Measurements from ENCODE around the gene NOL4L. TPM values are rescaled to one million over a fixed set of nuclear protein-coding genes. Genes with fewer than 3 reads are reported as not detected.

The NOL4L gene
- total RNA-seq, 2 experiments from 2014 or later = 53.1 to 55.6 TPM

DNA sequence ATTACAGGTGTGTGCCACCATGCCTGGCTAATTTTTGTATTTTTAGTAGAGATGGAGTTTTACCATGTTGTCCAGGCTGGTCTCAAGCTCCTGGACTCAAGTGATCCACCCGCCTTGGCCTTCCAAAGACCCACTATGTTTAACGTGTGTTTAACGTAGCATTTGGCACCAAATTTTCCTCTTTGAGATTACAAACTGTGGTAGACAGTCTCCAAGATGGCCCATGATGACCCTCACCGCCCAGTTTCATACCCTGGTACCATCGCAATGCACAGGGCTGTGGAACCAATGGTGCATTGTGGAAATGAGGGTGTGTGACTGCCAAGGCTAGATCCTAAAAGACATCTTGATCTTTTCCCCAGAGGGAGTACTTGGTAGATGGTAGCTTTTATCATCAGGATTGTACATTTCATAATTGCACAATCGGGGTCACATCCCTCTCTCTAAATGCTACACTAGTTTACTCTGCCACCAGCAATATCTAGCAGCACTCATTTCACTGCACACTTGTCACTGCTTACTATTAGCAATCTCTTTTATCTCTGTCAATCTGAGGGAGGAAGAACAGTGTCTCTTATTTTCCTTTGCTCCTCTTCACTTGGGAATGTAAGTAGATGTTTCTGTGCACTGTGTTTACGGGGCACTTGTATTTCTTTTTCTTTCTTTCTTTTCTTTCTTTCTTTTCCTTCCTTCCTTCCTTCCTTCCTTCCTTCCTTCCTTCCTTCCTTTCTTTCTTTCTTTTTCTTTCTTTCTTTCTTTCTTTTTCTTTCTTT lies 96.9 kb downstream of the NOL4L start:
- H3K4me1 Mint-ChIP-seq (ENCODE audit: low read depth) = peaks cover 61% of the 10 kb centered on the region
- no peaks in the 10 kb centered on the region for H3K27me3 Mint-ChIP-seq
- Histone ChIP-seq H3K9me3 (ENCODE audit: control insufficient read depth in 1 of 2, insufficient read depth in 1 of 2, low read length in 2 of 2) (no peaks in the 10 kb centered on the region), H3K27ac (ENCODE audit: low read depth in 1 of 2, low read length in 2 of 2) (no peak overlapping the region), H3K4me1 (ENCODE audit: insufficient read depth, low read length) (peaks cover 35% of the 10 kb centered on the region), H3K27me3 (ENCODE audit: control insufficient read depth in 1 of 2, insufficient read depth in 2 of 2, low read length in 2 of 2) (no peaks in the 10 kb centered on the region), H3K4me3 (ENCODE audit: low read length) (no peak overlapping the region), H3K36me3 (ENCODE audit: insufficient read depth, low read length) (peaks cover 25% of the 10 kb centered on the region)
- peaks cover 62% of the 10 kb centered on the region for H3K36me3 Mint-ChIP-seq (ENCODE audit: low read depth)
- TF ChIP-seq, protein P1, sequence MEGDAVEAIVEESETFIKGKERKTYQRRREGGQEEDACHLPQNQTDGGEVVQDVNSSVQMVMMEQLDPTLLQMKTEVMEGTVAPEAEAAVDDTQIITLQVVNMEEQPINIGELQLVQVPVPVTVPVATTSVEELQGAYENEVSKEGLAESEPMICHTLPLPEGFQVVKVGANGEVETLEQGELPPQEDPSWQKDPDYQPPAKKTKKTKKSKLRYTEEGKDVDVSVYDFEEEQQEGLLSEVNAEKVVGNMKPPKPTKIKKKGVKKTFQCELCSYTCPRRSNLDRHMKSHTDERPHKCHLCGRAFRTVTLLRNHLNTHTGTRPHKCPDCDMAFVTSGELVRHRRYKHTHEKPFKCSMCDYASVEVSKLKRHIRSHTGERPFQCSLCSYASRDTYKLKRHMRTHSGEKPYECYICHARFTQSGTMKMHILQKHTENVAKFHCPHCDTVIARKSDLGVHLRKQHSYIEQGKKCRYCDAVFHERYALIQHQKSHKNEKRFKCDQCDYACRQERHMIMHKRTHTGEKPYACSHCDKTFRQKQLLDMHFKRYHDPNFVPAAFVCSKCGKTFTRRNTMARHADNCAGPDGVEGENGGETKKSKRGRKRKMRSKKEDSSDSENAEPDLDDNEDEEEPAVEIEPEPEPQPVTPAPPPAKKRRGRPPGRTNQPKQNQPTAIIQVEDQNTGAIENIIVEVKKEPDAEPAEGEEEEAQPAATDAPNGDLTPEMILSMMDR (IDR thresholded peaks at IDR 0.05) = no peak
- H3K27ac Mint-ChIP-seq = peak overlapping the region; percentile 88
- no peaks in the 10 kb centered on the region for H3K9me3 Mint-ChIP-seq
- DNase-seq = no peak
- no peak for ATAC-seq (ENCODE audit: poor library complexity)
- intact Hi-C loops (cut with DNase I, micrococcal nuclease) = loop anchor here in 1 of 2 experiments (5.0 kb wide), 1 partner anchor 381 kb away; the partner anchor contains the start of gene TM9SF4
- H3K4me3 Mint-ChIP-seq = no peak overlapping the region
- POLR2A ChIA-PET = no interaction called here
- CTCF ChIA-PET = no interaction called here

DNA sequence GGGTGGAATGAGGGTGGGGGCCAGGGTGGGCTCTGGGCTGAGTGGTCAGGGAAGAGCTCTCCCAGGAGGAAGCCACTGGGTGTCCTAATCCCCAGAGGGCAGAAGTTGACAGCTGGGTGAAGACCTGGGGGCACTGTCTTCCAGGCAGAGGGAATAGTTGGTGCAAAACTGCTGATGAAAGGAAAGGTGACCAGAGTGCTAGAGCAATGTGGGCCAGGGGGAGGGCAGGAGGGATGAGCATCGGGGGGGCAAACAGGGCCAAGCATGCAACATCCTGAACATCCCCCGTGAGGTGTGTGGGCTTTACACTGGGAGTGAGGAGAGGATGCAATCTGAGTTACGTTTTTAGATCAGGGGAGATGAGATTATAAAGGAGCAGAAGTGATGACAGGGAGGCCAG lies 97.8 kb downstream of the NOL4L start:
- Mint-ChIP-seq H3K36me3 (ENCODE audit: low read depth) (peaks cover 53% of the 10 kb centered on the region), H3K9me3 (no peaks in the 10 kb centered on the region), H3K27me3 (no peaks in the 10 kb centered on the region), H3K27ac (peak overlapping the region; percentile 88), H3K4me3 (no peak overlapping the region), H3K4me1 (ENCODE audit: low read depth) (peaks cover 59% of the 10 kb centered on the region)
- H3K27ac ChIP-seq (ENCODE audit: low read depth in 1 of 2, low read length in 2 of 2) = no peak overlapping the region
- intact Hi-C loops (cut with DNase I, micrococcal nuclease) = loop anchor here in 1 of 2 experiments (5.0 kb wide), 1 partner anchor 380 kb away; the partner anchor contains the start of gene TM9SF4
- peaks cover 16% of the 10 kb centered on the region for H3K36me3 ChIP-seq (ENCODE audit: insufficient read depth, low read length)
- no peaks in the 10 kb centered on the region for H3K9me3 ChIP-seq (ENCODE audit: control insufficient read depth in 1 of 2, insufficient read depth in 1 of 2, low read length in 2 of 2)
- no peak overlapping the region for H3K4me3 ChIP-seq (ENCODE audit: low read length)
- peaks cover 38% of the 10 kb centered on the region for H3K4me1 ChIP-seq (ENCODE audit: insufficient read depth, low read length)
- ChIA-PET POLR2A (no interaction called here), CTCF (no interaction called here)
- H3K27me3 ChIP-seq (ENCODE audit: control insufficient read depth in 1 of 2, insufficient read depth in 2 of 2, low read length in 2 of 2) = no peaks in the 10 kb centered on the region
- DNase-seq (no peak), ATAC-seq (ENCODE audit: poor library complexity) (no peak)
- TF ChIP-seq, protein P1 (IDR thresholded peaks at IDR 0.05) = no peak

DNA sequence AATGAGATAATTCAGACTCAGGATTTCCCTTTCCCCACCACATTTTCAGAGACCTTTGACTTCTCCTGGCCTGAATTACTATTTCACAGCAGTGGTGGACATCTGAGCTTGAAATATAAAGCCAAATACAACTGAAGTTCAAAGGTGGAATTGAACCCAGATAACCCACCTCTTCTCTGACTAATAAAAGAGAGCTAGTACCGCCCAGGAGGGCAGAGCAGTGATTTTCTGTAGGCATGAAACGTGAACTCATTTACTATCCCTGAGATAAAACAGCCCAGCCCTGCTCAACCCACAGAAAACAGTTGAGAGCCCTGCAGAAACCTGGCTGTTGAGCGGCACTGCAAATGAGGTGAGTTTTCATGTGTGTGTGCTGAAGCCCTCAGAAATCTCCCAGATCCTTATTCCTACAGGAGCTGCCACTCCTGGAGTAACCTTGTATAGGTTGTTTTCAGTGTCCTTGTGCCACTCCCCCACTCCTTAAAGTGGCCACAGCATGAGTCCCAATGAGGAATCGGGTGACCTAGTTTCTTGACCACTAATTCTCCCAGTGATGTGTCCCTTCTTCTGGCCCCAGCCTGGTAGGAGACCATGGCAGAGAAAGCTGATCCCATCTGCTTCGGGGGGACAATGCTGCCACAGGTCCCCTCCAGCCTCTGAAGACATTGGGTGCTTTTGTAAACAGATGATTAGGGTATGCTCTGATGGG lies 99.2 kb downstream of the NOL4L start:
- intact Hi-C loops (cut with DNase I, micrococcal nuclease) = loop anchor here (1.0 to 5.0 kb wide), 7 partner anchors 23 to 379 kb away; partner anchors contain the start of genes ASXL1 (in 2 of the 2) and TM9SF4 (in 1 of the 2)
- Histone ChIP-seq H3K27me3 (ENCODE audit: control insufficient read depth in 1 of 2, insufficient read depth in 2 of 2, low read length in 2 of 2) (no peaks in the 10 kb centered on the region), H3K27ac (ENCODE audit: low read depth in 1 of 2, low read length in 2 of 2) (peak overlapping the region; percentile 29 to 47), H3K4me3 (ENCODE audit: low read length) (no peak overlapping the region), H3K9me3 (ENCODE audit: control insufficient read depth in 1 of 2, insufficient read depth in 1 of 2, low read length in 2 of 2) (no peaks in the 10 kb centered on the region), H3K4me1 (ENCODE audit: insufficient read depth, low read length) (peaks cover 46% of the 10 kb centered on the region), H3K36me3 (ENCODE audit: insufficient read depth, low read length) (peaks cover 8% of the 10 kb centered on the region)
- no peaks in the 10 kb centered on the region for H3K9me3 Mint-ChIP-seq
- H3K36me3 Mint-ChIP-seq (ENCODE audit: low read depth) = peaks cover 39% of the 10 kb centered on the region
- DNase-seq (peak in 3 of 14 experiments; percentile 16 to 41 (median 25)), ATAC-seq (ENCODE audit: poor library complexity) (no peak)
- H3K27me3 Mint-ChIP-seq = no peaks in the 10 kb centered on the region
- peaks cover 54% of the 10 kb centered on the region for H3K4me1 Mint-ChIP-seq (ENCODE audit: low read depth)
- H3K4me3 Mint-ChIP-seq = peak overlapping the region; percentile 97
- POLR2A ChIA-PET = interaction anchor here (0.7 to 4.3 kb wide), 11 partner anchors 10 to 128 kb away, joined by 3 to 48 read pairs (median 5); partner anchors contain the start of gene ASXL1
- peak overlapping the region; percentile 88 for H3K27ac Mint-ChIP-seq
- CTCF ChIA-PET = interaction anchor here (0.9 to 2.4 kb wide), 15 partner anchors 10 to 167 kb away, joined by 3 to 13 read pairs (median 5); no protein-coding TSS in a partner anchor
- TF ChIP-seq, protein P1 (IDR thresholded peaks at IDR 0.05) = no peak
